Activated CD4-positive, alpha-beta T cell treated with anti-CD3 and anti-CD28 coated beads for 36 hours (primary cell): ENCODE data around the gene PLA1A. TPM values are rescaled to one million over a fixed set of nuclear protein-coding genes. Genes with fewer than 3 reads are reported as not detected.
"Not testable (repeated sequence)": the region's sequence is repeated elsewhere in the genome, so short reads cannot be mapped to it uniquely, and the experiment has no call there.

Source experiments
- ATAC-seq: fragments of 200-7000 bp; cut with Tn5 transposase; one replicate; pipeline ENCODE4 v1.10.0; 2021; ENCODE audit warnings: mild to moderate bottlenecking, moderate library complexity
- CTCF ChIA-PET: fragments of 350-600 bp; sonication (Branson Sonifier 250); formaldehyde crosslinking; loops from one replicate; lab custom pipeline; 2021; ENCODE audit warnings: antibody characterized with exemption; lab: Charles Lee
- POLR2A ChIA-PET: fragments of 350-600 bp; sonication (Branson Sonifier 250); formaldehyde crosslinking; loops from one replicate; lab custom pipeline; 2021; ENCODE audit warnings: antibody characterized with exemption, inconsistent platforms; lab: Charles Lee
- DNase-seq: peaks from one replicate; pipeline ENCODE4 v3.0.0-alpha.2; 2020
- H3K27ac Mint-ChIP-seq: one replicate; pipeline ENCODE4 v1.8.0; 2021; ENCODE audit warnings: mixed read lengths
- H3K27me3 Mint-ChIP-seq: one replicate; pipeline ENCODE4 v1.8.0; 2021; ENCODE audit warnings: mixed read lengths
- H3K36me3 Mint-ChIP-seq: one replicate; pipeline ENCODE4 v1.8.0; 2021; ENCODE audit warnings: low read depth, mixed read lengths
- H3K4me1 Mint-ChIP-seq: one replicate; pipeline ENCODE4 v1.8.0; 2021; ENCODE audit warnings: mixed read lengths
- H3K4me3 Mint-ChIP-seq: one replicate; pipeline ENCODE4 v1.8.0; 2021; ENCODE audit warnings: mild to moderate bottlenecking, moderate library complexity, mixed read lengths
- H3K9me3 Mint-ChIP-seq: one replicate; pipeline ENCODE4 v1.8.0; 2021; ENCODE audit warnings: low read depth, mixed read lengths
- intact Hi-C, 2 experiments: fragments of 100-400 bp; cut with DNase I in 1 of 2; cut with micrococcal nuclease in 1 of 2; formaldehyde crosslinking; loops; one replicate each; pipeline versions ENCODE4 v1.14.2 to v1.15.1; 2022 to 2024; cut with DNase I, micrococcal nuclease
- total RNA-seq, 2 experiments: library from RNA; stranded (reverse); gene quantifications; one replicate each; pipeline ENCODE4 v1.2.3, GENCODE V29; 2021

PLA1A gene, protein sequence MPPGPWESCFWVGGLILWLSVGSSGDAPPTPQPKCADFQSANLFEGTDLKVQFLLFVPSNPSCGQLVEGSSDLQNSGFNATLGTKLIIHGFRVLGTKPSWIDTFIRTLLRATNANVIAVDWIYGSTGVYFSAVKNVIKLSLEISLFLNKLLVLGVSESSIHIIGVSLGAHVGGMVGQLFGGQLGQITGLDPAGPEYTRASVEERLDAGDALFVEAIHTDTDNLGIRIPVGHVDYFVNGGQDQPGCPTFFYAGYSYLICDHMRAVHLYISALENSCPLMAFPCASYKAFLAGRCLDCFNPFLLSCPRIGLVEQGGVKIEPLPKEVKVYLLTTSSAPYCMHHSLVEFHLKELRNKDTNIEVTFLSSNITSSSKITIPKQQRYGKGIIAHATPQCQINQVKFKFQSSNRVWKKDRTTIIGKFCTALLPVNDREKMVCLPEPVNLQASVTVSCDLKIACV
- total RNA-seq, result not detected

DNA sequence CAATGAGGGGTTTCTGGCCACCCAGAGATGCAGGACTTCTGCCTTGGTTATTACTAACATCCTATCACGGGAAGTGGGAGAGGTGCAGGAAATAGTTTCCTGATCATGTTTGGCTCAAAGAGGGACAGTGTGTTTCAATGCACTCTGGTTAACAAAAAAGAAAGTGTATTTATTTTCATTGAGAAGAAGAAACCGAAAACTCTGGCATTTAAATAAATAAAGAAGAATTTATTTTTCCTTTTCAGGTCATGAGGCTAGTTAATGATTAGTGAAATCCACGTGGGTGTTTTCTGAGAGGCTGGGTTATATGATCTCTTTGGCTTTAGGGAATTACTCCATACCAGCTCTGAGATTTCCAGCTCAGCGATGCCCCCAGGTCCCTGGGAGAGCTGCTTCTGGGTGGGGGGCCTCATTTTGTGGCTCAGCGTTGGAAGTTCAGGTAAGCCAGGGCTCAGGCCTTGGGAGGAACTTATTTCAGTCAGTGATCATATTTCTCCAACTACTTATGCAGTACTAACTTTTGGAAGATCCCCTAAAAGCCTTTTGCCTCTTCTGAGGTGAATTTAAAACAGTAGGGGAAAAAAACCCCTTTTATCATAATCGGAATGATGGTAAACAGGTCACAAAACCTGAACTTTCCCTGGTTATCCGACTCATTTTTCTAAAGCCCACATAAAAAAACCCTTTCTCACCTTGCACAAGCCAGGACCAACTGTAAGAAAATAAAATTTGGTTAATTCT is at the start of gene PLA1A:
Gene PLA1A (plus strand): TSS at position 338 of the 741 bp plus-strand sequence. CDS start 29 bp downstream, at position 367.
- no peaks in the 10 kb centered on the region for H3K9me3 Mint-ChIP-seq
- ATAC-seq (no peak), DNase-seq (no peak)
- CTCF ChIA-PET, result no interaction called here
- POLR2A ChIA-PET, result no interaction called here
- H3K27ac Mint-ChIP-seq, result no peak within 1 kb of the TSS
- H3K27me3 Mint-ChIP-seq, result peaks cover 2% of the 10 kb centered on the region
- peaks cover 6% of the 10 kb centered on the region for H3K4me1 Mint-ChIP-seq
- no peak within 1 kb of the TSS for H3K4me3 Mint-ChIP-seq
- no peaks in the 10 kb centered on the region for H3K36me3 Mint-ChIP-seq
- intact Hi-C loops, result no loop called here

DNA sequence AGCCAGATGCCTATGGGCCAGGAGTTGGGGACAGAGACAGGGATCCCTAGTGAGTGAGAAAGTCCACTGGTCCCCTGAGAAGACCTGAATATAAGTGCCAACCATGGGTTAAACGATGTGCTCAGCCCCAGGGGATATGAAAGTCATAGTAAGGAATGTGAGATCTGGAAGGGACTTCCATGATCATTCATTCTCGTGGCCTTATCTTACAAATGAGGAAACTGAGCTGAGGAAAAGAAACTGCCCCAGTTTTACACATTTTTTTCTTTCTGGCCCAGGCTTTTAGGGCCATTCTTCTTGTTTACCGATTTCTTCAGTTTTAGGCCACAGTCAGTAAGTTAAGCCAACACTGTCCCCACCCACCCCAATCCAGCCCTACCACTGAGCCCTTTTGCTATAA is 49.3 kb upstream of the PLA1A start:
- Mint-ChIP-seq H3K27ac (no peak overlapping the region), H3K4me1 (no peaks in the 10 kb centered on the region), H3K9me3 (no peaks in the 10 kb centered on the region), H3K36me3 (no peaks in the 10 kb centered on the region), H3K4me3 (no peak overlapping the region), H3K27me3 (no peaks in the 10 kb centered on the region)
- ChIA-PET CTCF (interaction anchor here (0.6 kb wide), 1 partner anchor 128 kb away, joined by 3 read pairs; no protein-coding TSS in a partner anchor), POLR2A (no interaction called here)
- intact Hi-C loops, result no loop called here
- DNase-seq, result no peak
- ATAC-seq, result no peak

DNA sequence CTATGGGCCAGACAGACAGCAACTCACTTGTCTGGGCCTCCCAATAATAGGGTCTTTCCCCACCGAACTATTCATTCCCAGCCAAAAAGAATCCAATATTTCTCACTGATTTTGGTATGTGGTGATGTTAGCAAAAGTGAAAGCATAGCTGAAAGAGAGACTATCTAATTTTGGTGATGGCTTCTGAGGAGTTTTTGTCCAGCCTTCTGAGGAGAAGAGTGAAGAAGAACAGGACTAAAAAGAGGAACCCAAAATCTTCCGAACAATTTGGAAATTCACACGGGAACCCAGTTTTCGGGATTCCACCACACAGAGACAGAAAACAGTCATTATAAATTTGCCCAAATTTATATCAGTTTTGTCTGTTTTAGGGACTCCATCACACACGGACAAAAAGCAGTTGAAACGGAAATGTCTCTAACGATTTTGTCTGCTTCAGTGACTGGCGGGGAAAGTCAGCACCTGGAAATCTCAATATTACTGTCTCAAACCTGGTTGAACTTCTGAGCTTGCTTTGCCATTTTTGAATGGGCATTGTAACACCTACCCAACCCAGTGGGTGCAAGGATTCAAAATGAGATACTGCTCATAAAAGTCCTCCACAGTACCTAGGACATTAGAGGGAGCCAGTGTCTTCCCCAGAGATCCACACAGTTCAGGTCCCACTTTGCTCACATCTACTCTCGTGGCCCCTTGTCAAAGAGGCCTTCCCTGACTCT is 47.3 kb upstream of the PLA1A start:
- intact Hi-C loops, result no loop called here
- Mint-ChIP-seq H3K27ac (no peak overlapping the region), H3K36me3 (no peaks in the 10 kb centered on the region), H3K27me3 (no peaks in the 10 kb centered on the region), H3K9me3 (no peaks in the 10 kb centered on the region), H3K4me1 (no peaks in the 10 kb centered on the region), H3K4me3 (no peak overlapping the region)
- POLR2A ChIA-PET, result no interaction called here
- ATAC-seq (no peak), DNase-seq (no peak)
- CTCF ChIA-PET, result interaction anchor here (0.7 kb wide), 1 partner anchor 10 kb away, joined by 3 read pairs; no protein-coding TSS in a partner anchor

DNA sequence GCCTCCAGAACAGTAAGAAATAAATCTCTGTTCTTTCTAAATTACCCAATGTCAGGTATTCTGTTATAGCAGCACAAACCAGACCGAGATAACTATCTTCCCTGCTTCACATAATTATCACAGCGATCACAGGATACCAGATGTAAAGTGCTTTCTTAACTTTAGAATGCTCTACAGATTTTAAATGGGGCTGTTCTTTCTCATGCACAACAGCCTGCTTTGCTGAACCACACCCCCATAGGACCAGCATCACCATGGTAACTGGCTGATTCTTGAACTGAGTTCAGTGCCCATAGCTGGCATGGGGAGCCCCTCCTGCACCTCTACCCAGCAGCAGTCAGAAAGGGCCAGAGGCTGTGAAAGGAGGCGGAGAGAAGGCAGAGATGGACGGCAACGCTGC is 46.1 kb upstream of the PLA1A start:
- intact Hi-C loops, result no loop called here
- no peaks in the 10 kb centered on the region for H3K4me1 Mint-ChIP-seq
- no peak for DNase-seq
- no peaks in the 10 kb centered on the region for H3K27me3 Mint-ChIP-seq
- no peaks in the 10 kb centered on the region for H3K9me3 Mint-ChIP-seq
- ChIA-PET POLR2A (no interaction called here), CTCF (no interaction called here)
- no peaks in the 10 kb centered on the region for H3K36me3 Mint-ChIP-seq
- no peak overlapping the region for H3K4me3 Mint-ChIP-seq
- H3K27ac Mint-ChIP-seq, result no peak overlapping the region
- ATAC-seq, result no peak

- ATAC-seq, H3K9me3 Mint-ChIP-seq, intact Hi-C loops, POLR2A ChIA-PET, H3K4me3 Mint-ChIP-seq, H3K27ac Mint-ChIP-seq, H3K27me3 Mint-ChIP-seq, CTCF ChIA-PET, H3K4me1 Mint-ChIP-seq, DNase-seq, H3K36me3 Mint-ChIP-seq: not testable (repeated sequence)
Measured at GRCh38 chr3:119552928-119553327, 44.8 kb upstream of the PLA1A start.

GRCh38 chr3:119553823-119554415 is 43.8 kb upstream of the PLA1A start:
- H3K27me3 Mint-ChIP-seq, result no peaks in the 10 kb centered on the region
- no peaks in the 10 kb centered on the region for H3K36me3 Mint-ChIP-seq
- no peaks in the 10 kb centered on the region for H3K9me3 Mint-ChIP-seq
- CTCF ChIA-PET, result interaction anchor here (0.8 kb wide), 1 partner anchor 403 kb away, joined by 6 read pairs; no protein-coding TSS in a partner anchor
- H3K4me3 Mint-ChIP-seq, result no peak overlapping the region
- no peak overlapping the region for H3K27ac Mint-ChIP-seq
- POLR2A ChIA-PET, result no interaction called here
- no peaks in the 10 kb centered on the region for H3K4me1 Mint-ChIP-seq
- ATAC-seq (no peak), DNase-seq (no peak)
- intact Hi-C loops, result no loop called here

- Mint-ChIP-seq H3K9me3 (no peaks in the 10 kb centered on the region), H3K4me3 (no peak overlapping the region), H3K27me3 (no peaks in the 10 kb centered on the region), H3K36me3 (no peaks in the 10 kb centered on the region), H3K4me1 (peaks cover 5% of the 10 kb centered on the region), H3K27ac (no peak overlapping the region)
- ATAC-seq, result no peak
- ChIA-PET CTCF (interaction anchor here (0.6 to 0.7 kb wide), 2 partner anchors 41 to 433 kb away, joined by 3 to 4 read pairs; no protein-coding TSS in a partner anchor), POLR2A (no interaction called here)
- DNase-seq, result no peak
- intact Hi-C loops, result loop anchor here in 1 of 2 experiments (5.0 kb wide), 1 partner anchor 673 kb away; no protein-coding TSS in a partner anchor
Measured at GRCh38 chr3:119555309-119555735, 42.4 kb upstream of the PLA1A start.

- Mint-ChIP-seq H3K4me1 (peaks cover 5% of the 10 kb centered on the region), H3K4me3 (no peak overlapping the region), H3K36me3 (no peaks in the 10 kb centered on the region), H3K27ac (no peak overlapping the region), H3K9me3 (no peaks in the 10 kb centered on the region), H3K27me3 (no peaks in the 10 kb centered on the region)
- DNase-seq (no peak), ATAC-seq (no peak)
- intact Hi-C loops, result loop anchor here in 1 of 2 experiments (5.0 kb wide), 1 partner anchor 674 kb away; no protein-coding TSS in a partner anchor
- CTCF ChIA-PET, result interaction anchor here (0.8 kb wide), 1 partner anchor 260 kb away, joined by 3 read pairs; no protein-coding TSS in a partner anchor
- POLR2A ChIA-PET, result no interaction called here
Measured at GRCh38 chr3:119555929-119556328, 41.8 kb upstream of the PLA1A start.

GRCh38 chr3:119557192-119557876 is 40.4 kb upstream of the PLA1A start:
- peaks cover 6% of the 10 kb centered on the region for H3K4me1 Mint-ChIP-seq
- intact Hi-C loops, result loop anchor here in 1 of 2 experiments (5.0 kb wide), 1 partner anchor 675 kb away; no protein-coding TSS in a partner anchor
- no peaks in the 10 kb centered on the region for H3K36me3 Mint-ChIP-seq
- no peaks in the 10 kb centered on the region for H3K27me3 Mint-ChIP-seq
- no peaks in the 10 kb centered on the region for H3K9me3 Mint-ChIP-seq
- no peak overlapping the region for H3K27ac Mint-ChIP-seq
- no peak overlapping the region for H3K4me3 Mint-ChIP-seq
- ATAC-seq (no peak), DNase-seq (no peak)
- ChIA-PET POLR2A (no interaction called here), CTCF (interaction anchor here (1.0 to 1.2 kb wide), 2 partner anchors 94 to 123 kb away, joined by 3 read pairs; partner anchors contain the start of gene TMEM39A)

- Mint-ChIP-seq H3K27ac (no peak overlapping the region), H3K4me3 (no peak overlapping the region), H3K9me3 (no peaks in the 10 kb centered on the region), H3K27me3 (no peaks in the 10 kb centered on the region), H3K4me1 (peaks cover 12% of the 10 kb centered on the region), H3K36me3 (no peaks in the 10 kb centered on the region)
- intact Hi-C loops, result loop anchor here in 1 of 2 experiments (2.0 to 5.0 kb wide), 2 partner anchors 283 to 676 kb away; no protein-coding TSS in a partner anchor
- CTCF ChIA-PET, result interaction anchor here (1.1 to 1.2 kb wide), 2 partner anchors 94 to 136 kb away, joined by 3 read pairs; partner anchors contain the start of gene TMEM39A
- no peak for DNase-seq
- no peak for ATAC-seq
- POLR2A ChIA-PET, result no interaction called here
Measured at GRCh38 chr3:119557877-119558269, 39.8 kb upstream of the PLA1A start.
